ENCODE results near the gene ZDBF2. TPM values are rescaled to one million over a fixed set of nuclear protein-coding genes. Genes with fewer than 3 reads are reported as not detected.

Gene ZDBF2
- total RNA-seq, 4 donors from 2014 or later, result 1.9 to 7.1 (median 5.3) TPM

GRCh38 chr2:206267567-206267966 lies 6.9 kb upstream of the ZDBF2 start:
- TF ChIP-seq, protein P1, sequence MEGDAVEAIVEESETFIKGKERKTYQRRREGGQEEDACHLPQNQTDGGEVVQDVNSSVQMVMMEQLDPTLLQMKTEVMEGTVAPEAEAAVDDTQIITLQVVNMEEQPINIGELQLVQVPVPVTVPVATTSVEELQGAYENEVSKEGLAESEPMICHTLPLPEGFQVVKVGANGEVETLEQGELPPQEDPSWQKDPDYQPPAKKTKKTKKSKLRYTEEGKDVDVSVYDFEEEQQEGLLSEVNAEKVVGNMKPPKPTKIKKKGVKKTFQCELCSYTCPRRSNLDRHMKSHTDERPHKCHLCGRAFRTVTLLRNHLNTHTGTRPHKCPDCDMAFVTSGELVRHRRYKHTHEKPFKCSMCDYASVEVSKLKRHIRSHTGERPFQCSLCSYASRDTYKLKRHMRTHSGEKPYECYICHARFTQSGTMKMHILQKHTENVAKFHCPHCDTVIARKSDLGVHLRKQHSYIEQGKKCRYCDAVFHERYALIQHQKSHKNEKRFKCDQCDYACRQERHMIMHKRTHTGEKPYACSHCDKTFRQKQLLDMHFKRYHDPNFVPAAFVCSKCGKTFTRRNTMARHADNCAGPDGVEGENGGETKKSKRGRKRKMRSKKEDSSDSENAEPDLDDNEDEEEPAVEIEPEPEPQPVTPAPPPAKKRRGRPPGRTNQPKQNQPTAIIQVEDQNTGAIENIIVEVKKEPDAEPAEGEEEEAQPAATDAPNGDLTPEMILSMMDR (IDR thresholded peaks at IDR 0.05), result no peak
- TF ChIP-seq POLR2A (IDR thresholded peaks at IDR 0.05), result no peak
- H3K36me3 ChIP-seq, result no peaks in the 10 kb centered on the region
- peaks cover 0 to 9% (median 0%) of the 10 kb centered on the region in 3 donors for H3K4me1 ChIP-seq
- peaks cover 0 to 100% (median 18%) of the 10 kb centered on the region in 4 donors for H3K27me3 ChIP-seq
- no peak overlapping the region for H3K27ac ChIP-seq
- no peak for DNase-seq
- 32 to 40% methylated on average over 5 of the region's 5 CpGs for WGBS, 2 donors
- no peak overlapping the region for H3K4me3 ChIP-seq
- intact Hi-C loops (cut with DNase I), result no loop called here
- H3K9me3 ChIP-seq, result no peaks in the 10 kb centered on the region

GRCh38 chr2:206271065-206271464 lies 3.4 kb upstream of the ZDBF2 start:
- WGBS, 2 donors, result 25% methylated on average over 1 of the region's 1 CpG
- no peak for DNase-seq
- intact Hi-C loops (cut with DNase I), result no loop called here
- Histone ChIP-seq H3K4me1 (peaks cover 4 to 24% (median 4%) of the 10 kb centered on the region in 3 donors), H3K4me3 (no peak overlapping the region), H3K36me3 (no peaks in the 10 kb centered on the region), H3K27me3 (peaks cover 0 to 100% (median 4%) of the 10 kb centered on the region in 4 donors), H3K9me3 (no peaks in the 10 kb centered on the region), H3K27ac (no peak overlapping the region)
- no peak for TF ChIP-seq POLR2A (IDR thresholded peaks at IDR 0.05)
- TF ChIP-seq, protein P1 (IDR thresholded peaks at IDR 0.05), result no peak

DNA sequence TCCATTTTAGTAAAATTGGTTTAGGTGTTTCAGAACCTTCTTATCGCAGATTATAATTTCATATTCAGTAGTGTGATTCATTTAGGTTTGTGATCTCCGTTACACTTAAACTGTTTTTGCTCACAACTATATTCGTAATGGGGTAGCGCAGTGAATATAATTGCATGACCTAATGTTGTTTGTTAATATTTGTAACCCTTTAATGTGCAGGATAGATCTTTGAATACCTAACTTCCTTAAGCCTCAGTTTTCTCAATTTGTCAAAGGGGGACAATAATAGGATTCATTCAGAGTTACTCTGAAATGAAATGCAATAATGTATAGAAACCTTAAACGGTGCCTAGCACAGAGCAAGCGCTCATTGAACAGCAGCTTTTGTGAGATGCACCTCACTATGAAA lies 558 bp upstream of the ZDBF2 start:
- no peaks in the 10 kb centered on the region for H3K36me3 ChIP-seq
- peak overlapping the region in 1 of 4 donors; percentile 83 for H3K27ac ChIP-seq
- peaks cover 0 to 100% (median 5%) of the 10 kb centered on the region in 4 donors for H3K27me3 ChIP-seq
- intact Hi-C loops (cut with DNase I), result no loop called here
- no peak for DNase-seq
- H3K4me3 ChIP-seq, result peak overlapping the region; percentile 61 to 79 (median 70)
- 23 to 25% methylated on average over 6 of the region's 6 CpGs for WGBS, 2 donors
- no peaks in the 10 kb centered on the region for H3K9me3 ChIP-seq
- H3K4me1 ChIP-seq, result peaks cover 4 to 32% (median 4%) of the 10 kb centered on the region in 3 donors
- TF ChIP-seq, protein P1 (IDR thresholded peaks at IDR 0.05), result no peak
- no peak for TF ChIP-seq POLR2A (IDR thresholded peaks at IDR 0.05)

GRCh38 chr2:206275312-206276055 lies 1.0 kb downstream of the ZDBF2 start:
- H3K4me1 ChIP-seq, result peaks cover 4 to 32% (median 4%) of the 10 kb centered on the region in 3 donors
- intact Hi-C loops (cut with DNase I), result no loop called here
- peak overlapping the region; percentile 61 to 79 (median 70) for H3K4me3 ChIP-seq
- no peaks in the 10 kb centered on the region for H3K36me3 ChIP-seq
- no peaks in the 10 kb centered on the region for H3K9me3 ChIP-seq
- DNase-seq, result no peak
- peak overlapping the region; percentile 80 to 83 (median 82) for H3K27ac ChIP-seq
- 4 to 5% methylated on average over 22 to 23 of the region's 23 CpGs for WGBS, 2 donors
- TF ChIP-seq, protein P1 (IDR thresholded peaks at IDR 0.05), result no peak
- TF ChIP-seq POLR2A (IDR thresholded peaks at IDR 0.05), result no peak
- peaks cover 0 to 96% (median 5%) of the 10 kb centered on the region in 4 donors for H3K27me3 ChIP-seq

- 42 to 59% methylated on average over 12 of the region's 12 CpGs for WGBS, 2 donors
- Histone ChIP-seq H3K4me3 (peak overlapping the region in 2 of 4 donors; percentile 76 to 79), H3K27me3 (peaks cover 0 to 88% (median 5%) of the 10 kb centered on the region in 4 donors), H3K27ac (no peak overlapping the region), H3K36me3 (no peaks in the 10 kb centered on the region), H3K4me1 (peaks cover 4 to 32% (median 4%) of the 10 kb centered on the region in 3 donors), H3K9me3 (no peaks in the 10 kb centered on the region)
- no peak for TF ChIP-seq POLR2A (IDR thresholded peaks at IDR 0.05)
- TF ChIP-seq, protein P1 (IDR thresholded peaks at IDR 0.05), result no peak
- no peak for DNase-seq
- intact Hi-C loops (cut with DNase I), result no loop called here
Measured at GRCh38 chr2:206276169-206276942, 1.9 kb downstream of the ZDBF2 start.
